Measurements from ENCODE around the gene WNT4. TPM values are rescaled to one million over a fixed set of nuclear protein-coding genes. Genes with fewer than 3 reads are reported as not detected.

WNT4 gene
- total RNA-seq, 3 donors from 2014 or later: 1.2 to 4.5 (median 2.5) TPM

GRCh38 chr1:22117851-22118250 lies 25.0 kb downstream of the WNT4 start:
- peak in 2 of 3 donors; percentile 30 to 33 for DNase-seq
- TF ChIP-seq CTCF (IDR thresholded peaks at IDR 0.05): no peak
- no peaks in the 10 kb centered on the region for H3K36me3 ChIP-seq (ENCODE audit: low read depth)
- H3K9me3 ChIP-seq: no peaks in the 10 kb centered on the region
- H3K4me3 ChIP-seq: no peak overlapping the region
- ATAC-seq: no peak
- intact Hi-C loops (cut with DNase I, micrococcal nuclease): no loop called here
- H3K4me1 ChIP-seq (ENCODE audit: low read depth): no peaks in the 10 kb centered on the region

DNA sequence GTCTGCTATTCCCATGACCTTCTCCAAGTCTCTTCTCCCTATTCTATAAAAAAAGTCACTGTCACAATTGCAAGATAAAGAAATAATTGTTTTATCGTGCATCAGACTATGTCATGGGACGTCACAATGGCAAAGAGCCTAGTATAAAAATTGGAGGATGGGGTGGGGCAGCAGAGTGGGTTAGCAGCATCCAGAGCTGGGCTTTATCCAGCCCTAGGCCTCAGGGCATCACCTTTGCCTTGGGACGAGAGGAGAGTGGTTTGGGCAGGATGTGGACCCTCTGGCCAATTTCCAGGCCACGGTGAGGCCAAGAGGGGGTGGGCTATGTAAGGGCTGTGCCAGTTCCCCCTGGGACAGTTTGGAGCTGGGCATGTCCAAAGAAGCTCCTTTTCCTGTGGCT lies 25.7 kb downstream of the WNT4 start:
- intact Hi-C loops (cut with DNase I, micrococcal nuclease): no loop called here
- Histone ChIP-seq H3K4me3 (no peak overlapping the region), H3K4me1 (ENCODE audit: low read depth) (no peaks in the 10 kb centered on the region), H3K9me3 (no peaks in the 10 kb centered on the region), H3K36me3 (ENCODE audit: low read depth) (no peaks in the 10 kb centered on the region)
- ATAC-seq (no peak), DNase-seq (peak in 1 of 3 donors; percentile 23)
- no peak for TF ChIP-seq CTCF (IDR thresholded peaks at IDR 0.05)

DNA sequence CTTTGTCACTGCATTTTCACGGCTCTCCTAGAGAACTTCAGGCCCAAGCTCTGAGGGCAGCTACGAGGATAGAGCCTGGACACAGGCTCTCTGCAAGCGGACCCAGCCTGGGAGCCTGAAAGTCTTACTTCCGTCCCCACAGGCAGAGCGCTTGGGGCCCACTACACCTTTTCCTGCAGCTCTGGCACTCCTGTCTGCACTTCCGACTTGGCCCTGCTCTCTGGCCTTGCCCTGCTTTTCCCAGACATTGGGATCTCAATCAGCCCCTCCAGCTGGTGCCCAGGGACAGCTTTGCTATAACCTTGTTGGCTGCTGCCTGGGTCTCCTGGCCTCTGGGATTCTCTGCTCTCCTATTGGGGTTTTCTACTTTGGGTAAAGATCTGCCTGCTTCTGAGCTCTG lies 27.6 kb downstream of the WNT4 start:
- no peak overlapping the region for H3K4me3 ChIP-seq
- intact Hi-C loops (cut with DNase I, micrococcal nuclease): no loop called here
- no peak for TF ChIP-seq CTCF (IDR thresholded peaks at IDR 0.05)
- H3K36me3 ChIP-seq (ENCODE audit: low read depth): no peaks in the 10 kb centered on the region
- ATAC-seq (no peak), DNase-seq (peak in 1 of 3 donors; percentile 12)
- no peaks in the 10 kb centered on the region for H3K9me3 ChIP-seq
- H3K4me1 ChIP-seq (ENCODE audit: low read depth): no peaks in the 10 kb centered on the region

DNA sequence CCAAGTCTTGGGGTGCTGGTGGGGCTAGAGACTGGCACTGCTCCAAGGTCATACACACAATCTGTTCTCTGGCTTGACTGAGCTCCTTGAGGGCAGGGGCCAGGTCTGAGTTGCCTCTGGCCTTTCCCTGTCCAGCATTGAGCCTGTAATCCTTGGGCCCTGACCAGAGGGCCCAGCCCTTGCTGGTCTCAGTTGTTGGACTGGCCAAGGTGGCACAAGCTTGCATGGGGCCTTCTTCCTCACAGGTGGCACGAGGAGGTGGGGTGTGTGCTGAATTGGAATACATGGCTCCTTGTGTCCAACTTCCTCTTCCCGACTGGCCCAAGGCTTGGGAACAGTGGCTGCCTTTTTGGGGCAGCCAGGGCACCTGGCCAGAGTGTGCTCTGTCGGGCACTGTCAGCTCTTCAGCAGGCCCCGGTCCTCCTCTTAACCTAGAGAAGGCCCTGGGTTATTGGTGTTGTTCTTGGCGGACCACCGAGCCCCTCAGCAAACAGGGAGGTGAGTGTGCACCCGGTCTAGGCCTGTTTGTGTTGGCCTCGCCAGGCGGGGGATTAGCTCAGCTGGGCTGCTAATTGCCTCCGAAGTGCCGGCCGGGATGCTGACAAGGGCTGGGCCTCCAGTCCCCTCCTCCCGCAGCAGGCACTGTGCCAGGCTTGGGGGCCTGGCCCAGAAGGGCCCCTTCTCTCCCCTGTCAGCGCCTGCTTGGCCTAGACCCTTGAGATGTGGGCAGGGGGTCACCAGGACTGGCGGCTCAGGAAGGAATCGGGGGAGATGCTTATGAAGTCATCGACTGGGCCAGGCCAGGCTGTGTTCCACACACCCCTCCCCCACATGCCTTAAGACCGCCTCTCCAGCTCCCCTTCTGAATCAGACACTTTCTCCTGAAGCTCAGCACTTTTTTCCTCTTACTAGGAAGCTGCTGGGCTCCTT lies 28.5 kb downstream of the WNT4 start:
- no peak overlapping the region for H3K4me3 ChIP-seq
- ATAC-seq (peak; percentile 3), DNase-seq (peak in 2 of 3 donors; percentile 13 to 40)
- TF ChIP-seq CTCF (IDR thresholded peaks at IDR 0.05): no peak
- no peaks in the 10 kb centered on the region for H3K4me1 ChIP-seq (ENCODE audit: low read depth)
- no peaks in the 10 kb centered on the region for H3K9me3 ChIP-seq
- no peaks in the 10 kb centered on the region for H3K36me3 ChIP-seq (ENCODE audit: low read depth)
- intact Hi-C loops (cut with DNase I, micrococcal nuclease): no loop called here

DNA sequence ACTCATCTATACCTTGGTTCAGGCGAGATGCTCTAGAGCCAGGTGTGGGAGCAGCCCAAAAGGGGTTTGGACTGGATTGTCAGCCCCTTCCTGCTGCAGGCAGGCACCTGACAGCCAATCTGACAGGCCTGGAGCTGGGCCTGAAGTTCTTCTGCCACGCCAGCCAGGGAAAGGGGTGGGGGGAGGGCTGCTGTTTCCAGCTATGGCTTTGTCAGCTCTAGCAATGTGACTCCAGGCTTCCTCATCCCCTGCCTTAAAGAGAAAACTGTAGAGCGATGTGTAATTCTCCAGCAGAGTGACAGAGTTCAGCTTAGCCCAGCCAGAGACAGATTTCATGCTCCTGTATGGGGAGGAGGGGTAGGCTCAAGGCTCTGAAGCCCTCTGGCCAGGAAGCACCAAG lies 30.3 kb downstream of the WNT4 start:
- ATAC-seq: no peak
- intact Hi-C loops (cut with DNase I, micrococcal nuclease): no loop called here
- Histone ChIP-seq H3K9me3 (no peaks in the 10 kb centered on the region), H3K4me3 (no peak overlapping the region), H3K36me3 (ENCODE audit: low read depth) (no peaks in the 10 kb centered on the region), H3K4me1 (ENCODE audit: low read depth) (no peaks in the 10 kb centered on the region)
- no peak for TF ChIP-seq CTCF (IDR thresholded peaks at IDR 0.05)
- no peak for DNase-seq

Data from mucosa of descending colon (tissue), 3 donors.